ENCODE results near the gene GCNT1.

GRCh38 chr9:76539180-76539579, 80.2 kb downstream of the GCNT1 start:
- TF ChIP-seq, protein P1, sequence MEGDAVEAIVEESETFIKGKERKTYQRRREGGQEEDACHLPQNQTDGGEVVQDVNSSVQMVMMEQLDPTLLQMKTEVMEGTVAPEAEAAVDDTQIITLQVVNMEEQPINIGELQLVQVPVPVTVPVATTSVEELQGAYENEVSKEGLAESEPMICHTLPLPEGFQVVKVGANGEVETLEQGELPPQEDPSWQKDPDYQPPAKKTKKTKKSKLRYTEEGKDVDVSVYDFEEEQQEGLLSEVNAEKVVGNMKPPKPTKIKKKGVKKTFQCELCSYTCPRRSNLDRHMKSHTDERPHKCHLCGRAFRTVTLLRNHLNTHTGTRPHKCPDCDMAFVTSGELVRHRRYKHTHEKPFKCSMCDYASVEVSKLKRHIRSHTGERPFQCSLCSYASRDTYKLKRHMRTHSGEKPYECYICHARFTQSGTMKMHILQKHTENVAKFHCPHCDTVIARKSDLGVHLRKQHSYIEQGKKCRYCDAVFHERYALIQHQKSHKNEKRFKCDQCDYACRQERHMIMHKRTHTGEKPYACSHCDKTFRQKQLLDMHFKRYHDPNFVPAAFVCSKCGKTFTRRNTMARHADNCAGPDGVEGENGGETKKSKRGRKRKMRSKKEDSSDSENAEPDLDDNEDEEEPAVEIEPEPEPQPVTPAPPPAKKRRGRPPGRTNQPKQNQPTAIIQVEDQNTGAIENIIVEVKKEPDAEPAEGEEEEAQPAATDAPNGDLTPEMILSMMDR (IDR thresholded peaks at IDR 0.05): no peak
- TF ChIP-seq, protein P2, sequence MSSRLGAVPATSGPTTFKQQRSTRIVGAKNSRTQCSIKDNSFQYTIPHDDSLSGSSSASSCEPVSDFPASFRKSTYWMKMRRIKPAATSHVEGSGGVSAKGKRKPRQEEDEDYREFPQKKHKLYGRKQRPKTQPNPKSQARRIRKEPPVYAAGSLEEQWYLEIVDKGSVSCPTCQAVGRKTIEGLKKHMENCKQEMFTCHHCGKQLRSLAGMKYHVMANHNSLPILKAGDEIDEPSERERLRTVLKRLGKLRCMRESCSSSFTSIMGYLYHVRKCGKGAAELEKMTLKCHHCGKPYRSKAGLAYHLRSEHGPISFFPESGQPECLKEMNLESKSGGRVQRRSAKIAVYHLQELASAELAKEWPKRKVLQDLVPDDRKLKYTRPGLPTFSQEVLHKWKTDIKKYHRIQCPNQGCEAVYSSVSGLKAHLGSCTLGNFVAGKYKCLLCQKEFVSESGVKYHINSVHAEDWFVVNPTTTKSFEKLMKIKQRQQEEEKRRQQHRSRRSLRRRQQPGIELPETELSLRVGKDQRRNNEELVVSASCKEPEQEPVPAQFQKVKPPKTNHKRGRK (CRISPR knock-in tag; IDR thresholded peaks at IDR 0.05; ENCODE audit: borderline replicate concordance): no peak
- no peak for TF ChIP-seq SMAD3 (CRISPR knock-in tag; IDR thresholded peaks at IDR 0.05; ENCODE audit: borderline replicate concordance)
- no peak for TF ChIP-seq GABPB1 (CRISPR knock-in tag; IDR thresholded peaks at IDR 0.05)
- no peak for TF ChIP-seq ELF4 (CRISPR knock-in tag; IDR thresholded peaks at IDR 0.05; ENCODE audit: low read depth)
- TF ChIP-seq, protein P3, sequence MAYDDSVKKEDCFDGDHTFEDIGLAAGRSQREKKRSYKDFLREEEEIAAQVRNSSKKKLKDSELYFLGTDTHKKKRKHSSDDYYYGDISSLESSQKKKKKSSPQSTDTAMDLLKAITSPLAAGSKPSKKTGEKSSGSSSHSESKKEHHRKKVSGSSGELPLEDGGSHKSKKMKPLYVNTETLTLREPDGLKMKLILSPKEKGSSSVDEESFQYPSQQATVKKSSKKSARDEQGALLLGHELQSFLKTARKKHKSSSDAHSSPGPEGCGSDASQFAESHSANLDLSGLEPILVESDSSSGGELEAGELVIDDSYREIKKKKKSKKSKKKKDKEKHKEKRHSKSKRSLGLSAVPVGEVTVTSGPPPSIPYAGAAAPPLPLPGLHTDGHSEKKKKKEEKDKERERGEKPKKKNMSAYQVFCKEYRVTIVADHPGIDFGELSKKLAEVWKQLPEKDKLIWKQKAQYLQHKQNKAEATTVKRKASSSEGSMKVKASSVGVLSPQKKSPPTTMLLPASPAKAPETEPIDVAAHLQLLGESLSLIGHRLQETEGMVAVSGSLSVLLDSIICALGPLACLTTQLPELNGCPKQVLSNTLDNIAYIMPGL (CRISPR knock-in tag; IDR thresholded peaks at IDR 0.05): no peak

Data from WTC11 (cell line).